Chondrocyte (in vitro differentiated cells): ENCODE results near the gene ACAD11. TPM values are rescaled to one million over a fixed set of nuclear protein-coding genes. Genes with fewer than 3 reads are reported as not detected.

Experiments used
- DNase-seq: peaks from one replicate; pipeline ENCODE4 v3.0.0; 2021; ENCODE audit warnings: mixed read lengths, low spot score
- H3K27ac Mint-ChIP-seq: one replicate; pipeline ENCODE4 v1.8.0; 2021; ENCODE audit warnings: mild to moderate bottlenecking, moderate library complexity, mixed read lengths; ENCODE audit not compliant: unreplicated experiment
- H3K27me3 Mint-ChIP-seq: 2 replicates; pipeline ENCODE4 v1.8.0; 2021; ENCODE audit warnings: low read depth, mixed read lengths
- H3K36me3 Mint-ChIP-seq: 2 replicates; pipeline ENCODE4 v1.8.0; 2021; ENCODE audit warnings: low read depth, mixed read lengths
- H3K4me1 Mint-ChIP-seq: 2 replicates; pipeline ENCODE4 v1.8.0; 2021; ENCODE audit warnings: low read depth, mild to moderate bottlenecking, mixed read lengths
- H3K4me3 Mint-ChIP-seq: one replicate; pipeline ENCODE4 v1.8.0; 2021; ENCODE audit warnings: mild to moderate bottlenecking, moderate library complexity, mixed read lengths; ENCODE audit not compliant: unreplicated experiment
- H3K9me3 Mint-ChIP-seq: 2 replicates; pipeline ENCODE4 v1.8.0; 2021; ENCODE audit warnings: low read depth, mixed read lengths
- total RNA-seq: library from RNA; stranded (reverse); gene quantifications from 3 replicates; pipeline ENCODE4 v1.2.1, GENCODE V29; 2021
- TF ChIP-seq, protein P1 (sequence below): fragments of 200-600 bp; sonication (generic); IDR thresholded peaks from 2 replicates; pipeline ENCODE4 v1.5.0; 2021; ENCODE audit warnings: antibody characterized with exemption, mild to moderate bottlenecking, moderate library complexity

The ACAD11 gene
- total RNA-seq, 1 donor from 2014 or later: 16.8 TPM

- H3K4me1 Mint-ChIP-seq: no peaks in the 10 kb centered on the region
- no peaks in the 10 kb centered on the region for H3K27me3 Mint-ChIP-seq
- H3K27ac Mint-ChIP-seq: no peak overlapping the region
- DNase-seq: no peak
- H3K36me3 Mint-ChIP-seq: peaks cover 36% of the 10 kb centered on the region
- H3K4me3 Mint-ChIP-seq: no peak overlapping the region
- TF ChIP-seq, protein P1, sequence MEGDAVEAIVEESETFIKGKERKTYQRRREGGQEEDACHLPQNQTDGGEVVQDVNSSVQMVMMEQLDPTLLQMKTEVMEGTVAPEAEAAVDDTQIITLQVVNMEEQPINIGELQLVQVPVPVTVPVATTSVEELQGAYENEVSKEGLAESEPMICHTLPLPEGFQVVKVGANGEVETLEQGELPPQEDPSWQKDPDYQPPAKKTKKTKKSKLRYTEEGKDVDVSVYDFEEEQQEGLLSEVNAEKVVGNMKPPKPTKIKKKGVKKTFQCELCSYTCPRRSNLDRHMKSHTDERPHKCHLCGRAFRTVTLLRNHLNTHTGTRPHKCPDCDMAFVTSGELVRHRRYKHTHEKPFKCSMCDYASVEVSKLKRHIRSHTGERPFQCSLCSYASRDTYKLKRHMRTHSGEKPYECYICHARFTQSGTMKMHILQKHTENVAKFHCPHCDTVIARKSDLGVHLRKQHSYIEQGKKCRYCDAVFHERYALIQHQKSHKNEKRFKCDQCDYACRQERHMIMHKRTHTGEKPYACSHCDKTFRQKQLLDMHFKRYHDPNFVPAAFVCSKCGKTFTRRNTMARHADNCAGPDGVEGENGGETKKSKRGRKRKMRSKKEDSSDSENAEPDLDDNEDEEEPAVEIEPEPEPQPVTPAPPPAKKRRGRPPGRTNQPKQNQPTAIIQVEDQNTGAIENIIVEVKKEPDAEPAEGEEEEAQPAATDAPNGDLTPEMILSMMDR: no peak
- no peaks in the 10 kb centered on the region for H3K9me3 Mint-ChIP-seq
Measured at GRCh38 chr3:132519914-132520313, 139.7 kb downstream of the ACAD11 start.

- DNase-seq: no peak
- no peak overlapping the region for H3K4me3 Mint-ChIP-seq
- TF ChIP-seq, protein P1: no peak
- H3K4me1 Mint-ChIP-seq: no peaks in the 10 kb centered on the region
- peaks cover 37% of the 10 kb centered on the region for H3K36me3 Mint-ChIP-seq
- no peak overlapping the region for H3K27ac Mint-ChIP-seq
- no peaks in the 10 kb centered on the region for H3K9me3 Mint-ChIP-seq
- H3K27me3 Mint-ChIP-seq: no peaks in the 10 kb centered on the region
Measured at GRCh38 chr3:132517311-132517710, 142.3 kb downstream of the ACAD11 start.

DNA sequence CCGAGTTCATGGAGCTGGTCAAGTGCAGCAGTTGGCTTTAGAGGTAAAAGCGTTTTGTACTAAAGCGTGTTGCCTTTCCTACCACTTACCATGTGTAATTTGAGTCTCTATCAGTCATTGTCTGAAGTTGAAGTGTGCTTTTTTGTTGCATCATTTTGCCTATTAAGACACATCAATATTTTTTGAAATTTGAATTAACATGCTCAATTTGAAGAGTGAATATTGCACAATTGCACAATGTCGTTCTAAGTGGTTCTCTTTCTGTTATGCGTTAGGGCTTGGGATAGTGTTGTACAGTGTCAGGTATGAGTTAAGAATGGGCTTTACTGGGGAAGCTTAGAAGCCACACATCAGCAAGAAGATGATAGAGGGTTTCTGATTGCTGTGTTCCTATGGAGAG lies 146.6 kb downstream of the ACAD11 start:
- Mint-ChIP-seq H3K9me3 (no peaks in the 10 kb centered on the region), H3K4me3 (no peak overlapping the region), H3K36me3 (peaks cover 48% of the 10 kb centered on the region), H3K27me3 (no peaks in the 10 kb centered on the region), H3K4me1 (no peaks in the 10 kb centered on the region), H3K27ac (no peak overlapping the region)
- TF ChIP-seq, protein P1: no peak
- DNase-seq: no peak

- no peak for DNase-seq
- H3K27ac Mint-ChIP-seq: no peak overlapping the region
- peaks cover 46% of the 10 kb centered on the region for H3K36me3 Mint-ChIP-seq
- H3K9me3 Mint-ChIP-seq: no peaks in the 10 kb centered on the region
- H3K27me3 Mint-ChIP-seq: no peaks in the 10 kb centered on the region
- TF ChIP-seq, protein P1: no peak
- H3K4me3 Mint-ChIP-seq: no peak overlapping the region
- no peaks in the 10 kb centered on the region for H3K4me1 Mint-ChIP-seq
Measured at GRCh38 chr3:132509506-132509905, 150.1 kb downstream of the ACAD11 start.

DNA sequence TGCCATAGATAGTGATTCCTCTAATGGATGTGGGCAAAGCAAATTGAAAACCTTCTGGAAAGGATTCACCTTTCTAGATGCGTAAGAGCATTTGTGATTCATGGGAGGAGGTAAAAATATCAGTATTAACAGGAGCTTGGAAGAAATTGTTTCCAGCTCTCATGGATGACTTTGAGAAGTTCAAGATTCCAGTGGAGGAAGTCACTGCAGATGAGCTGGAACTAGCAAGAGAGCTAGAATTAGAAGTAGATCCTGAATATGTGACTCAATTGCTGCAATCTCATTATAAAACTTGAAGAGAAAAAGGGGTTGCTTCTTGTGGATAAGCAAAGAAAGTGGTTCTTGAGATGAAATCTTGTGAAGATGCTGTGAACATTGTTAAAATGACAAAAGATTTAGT lies 150.5 kb downstream of the ACAD11 start:
- peaks cover 44% of the 10 kb centered on the region for H3K36me3 Mint-ChIP-seq
- no peak for DNase-seq

More for the DNA sequence above, 150.5 kb downstream of the ACAD11 start:
- TF ChIP-seq, protein P1: no peak
- no peak overlapping the region for H3K4me3 Mint-ChIP-seq
- H3K27ac Mint-ChIP-seq: no peak overlapping the region
- no peaks in the 10 kb centered on the region for H3K4me1 Mint-ChIP-seq
- H3K27me3 Mint-ChIP-seq: no peaks in the 10 kb centered on the region
- H3K9me3 Mint-ChIP-seq: no peaks in the 10 kb centered on the region

Other genes starting within 250 kb of the ACAD11 start
- gene DNAJC13, start 242.3 kb downstream of the ACAD11 start, total RNA-seq: 49.1 to 61.4 TPM (median 51.8 TPM) in 3 replicates
- 0.22 TPM in 1 of 3 replicates, not detected in the others for gene ACKR4, start 62.5 kb downstream of the ACAD11 start, total RNA-seq
- gene UBA5, start 520 bp upstream of the ACAD11 start, total RNA-seq: 32.4 to 38.2 TPM (median 37.9 TPM) in 3 replicates
- gene NPHP3, start 62.6 kb upstream of the ACAD11 start, total RNA-seq: 20.5 to 24.7 TPM (median 24.6 TPM) in 3 replicates